ENCODE measurements around the gene BHLHA15. TPM values are rescaled to one million over a fixed set of nuclear protein-coding genes. Genes with fewer than 3 reads are reported as not detected.

Gene BHLHA15
- total and polyA plus RNA-seq, 2 of the 8 experiments (the other 6 are each of a cell fraction or from before 2014, with no cell fraction given), result 1.1 to 2.7 TPM

DNA sequence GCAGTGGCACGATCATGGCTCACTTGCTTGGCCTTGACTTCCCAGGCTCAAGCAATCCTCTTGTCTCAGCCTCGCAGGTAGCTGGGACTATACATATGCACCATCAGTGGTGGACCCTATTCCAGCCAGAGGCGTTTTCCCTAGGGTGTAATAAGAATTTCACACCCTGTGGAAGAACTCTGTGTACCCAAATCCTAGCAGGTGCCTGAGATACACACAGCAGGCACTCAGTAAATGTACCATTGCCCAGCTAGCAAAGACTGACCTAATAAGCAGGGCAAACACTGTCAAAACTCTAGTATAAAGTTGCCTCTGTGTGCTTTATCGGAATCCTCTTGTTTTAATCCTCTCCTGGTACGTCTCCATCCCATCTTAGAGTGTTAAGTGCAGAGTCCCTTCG is 33.7 kb upstream of the BHLHA15 start:
- Histone ChIP-seq H3K23ac (ENCODE audit: insufficient read length) (no peak overlapping the region), H3K4me3 (ENCODE audit: extremely low read depth in 1 of 4, insufficient read depth in 2 of 4, low read depth in 3 of 4, low read length in 4 of 4) (no peak overlapping the region), H3K4me1 (replicated peaks in 1 of 4; ENCODE audit: control insufficient read depth in 3 of 4, insufficient read depth in 4 of 4, low read length in 3 of 4) (no peaks in the 10 kb centered on the region; a peak in 4 of 7 replicates), H3K79me1 (ENCODE audit: low read depth, low read length) (peaks cover 4% of the 10 kb centered on the region), H3K23me2 (ENCODE audit: low read depth, low read length) (no peaks in the 10 kb centered on the region), H3K27ac (ENCODE audit: low read depth, low read length) (no peak overlapping the region), H2BK20ac (ENCODE audit: low read length) (no peak overlapping the region), H2AFZ (ENCODE audit: low read length) (no peak overlapping the region), H3K56ac (replicated peaks; ENCODE audit: insufficient read length, low read depth, low read length) (no peak overlapping the region), H3K4me2 (ENCODE audit: insufficient read depth in 1 of 2, low read depth in 2 of 2, low read length in 2 of 2) (no peak overlapping the region), H2BK15ac (ENCODE audit: low read length) (no peak overlapping the region), H3K4ac (replicated peaks; ENCODE audit: insufficient read length, low read depth, low read length) (no peak overlapping the region), H3K9ac (replicated peaks in 1 of 4; ENCODE audit: extremely low read depth in 1 of 4, low read depth in 3 of 4, low read length in 3 of 4) (no peak overlapping the region), H2BK120ac (replicated peaks; ENCODE audit: low read depth, low read length) (no peak overlapping the region), H2BK5ac (ENCODE audit: low read depth, low read length) (no peak overlapping the region), H4K20me1 (replicated peaks in 1 of 2; ENCODE audit: control insufficient read depth in 1 of 2, insufficient read depth in 2 of 2, low read length in 2 of 2) (peaks cover 0 to 9% of the 10 kb centered on the region in 2 experiments), H3K36me3 (ENCODE audit: control insufficient read depth in 2 of 4, insufficient read depth in 4 of 4, low read length in 3 of 4) (peaks cover 0 to 15% (median 0%) of the 10 kb centered on the region in 4 experiments; a peak in 4 of 8 replicates), H2BK12ac (ENCODE audit: low read depth, low read length) (no peak overlapping the region), H4K5ac (ENCODE audit: insufficient read length, low read depth, low read length) (no peak overlapping the region), H3K18ac (ENCODE audit: extremely low read depth, low read length) (no peak overlapping the region), H3K27me3 (replicated peaks in 1 of 4; ENCODE audit: control insufficient read depth in 3 of 4, extremely low read depth in 1 of 4, insufficient read depth in 3 of 4, low read length in 3 of 4) (no peaks in the 10 kb centered on the region), H4K91ac (replicated peaks; ENCODE audit: insufficient read length, low read length) (no peak overlapping the region), H2AK5ac (ENCODE audit: low read depth, low read length) (no peak overlapping the region), H3K14ac (ENCODE audit: insufficient read length) (no peak overlapping the region), H4K8ac (ENCODE audit: extremely low read depth, insufficient read depth, low read length) (no peak overlapping the region), H3K9me3 (ENCODE audit: insufficient read depth in 2 of 2, low read depth in 1 of 2, low read length in 1 of 2) (no peaks in the 10 kb centered on the region), H3K79me2 (ENCODE audit: control insufficient read depth in 1 of 2, insufficient read depth in 2 of 2, low read length in 2 of 2) (no peaks in the 10 kb centered on the region)
- FAIRE-seq, result no peak
- POLR2A ChIA-PET (ENCODE audit: partially characterized antibody), result no interaction called here
- no peak for TF ChIP-seq MAFK (IDR thresholded peaks at IDR 0.05; ENCODE audit: low read depth, low read length)
- no peak for TF ChIP-seq SUZ12 (IDR thresholded peaks at IDR 0.05; ENCODE audit: low read length)
- TF ChIP-seq, protein P1, sequence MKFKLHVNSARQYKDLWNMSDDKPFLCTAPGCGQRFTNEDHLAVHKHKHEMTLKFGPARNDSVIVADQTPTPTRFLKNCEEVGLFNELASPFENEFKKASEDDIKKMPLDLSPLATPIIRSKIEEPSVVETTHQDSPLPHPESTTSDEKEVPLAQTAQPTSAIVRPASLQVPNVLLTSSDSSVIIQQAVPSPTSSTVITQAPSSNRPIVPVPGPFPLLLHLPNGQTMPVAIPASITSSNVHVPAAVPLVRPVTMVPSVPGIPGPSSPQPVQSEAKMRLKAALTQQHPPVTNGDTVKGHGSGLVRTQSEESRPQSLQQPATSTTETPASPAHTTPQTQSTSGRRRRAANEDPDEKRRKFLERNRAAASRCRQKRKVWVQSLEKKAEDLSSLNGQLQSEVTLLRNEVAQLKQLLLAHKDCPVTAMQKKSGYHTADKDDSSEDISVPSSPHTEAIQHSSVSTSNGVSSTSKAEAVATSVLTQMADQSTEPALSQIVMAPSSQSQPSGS (IDR thresholded peaks at IDR 0.05; ENCODE audit: low read length), result no peak
- TF ChIP-seq KDM4A (IDR thresholded peaks at IDR 0.05; ENCODE audit: low read depth, low read length, severe bottlenecking), result no peak
- TF ChIP-seq CBX8 (IDR thresholded peaks at IDR 0.05; ENCODE audit: borderline replicate concordance, low read depth, low read length), result no peak
- TF ChIP-seq EZH2 (IDR thresholded peaks at IDR 0.05; ENCODE audit: low read depth, low read length, severe bottlenecking), result no peak
- no peak for TF ChIP-seq CBX5 (IDR thresholded peaks at IDR 0.05; ENCODE audit: low read depth, low read length)
- no peak for TF ChIP-seq GTF2F1 (IDR thresholded peaks at IDR 0.05; ENCODE audit: borderline replicate concordance, low read depth, low read length)
- no peak for TF ChIP-seq SIX5 (IDR thresholded peaks at IDR 0.05; ENCODE audit: low read depth, low read length)
- WGBS, 2 experiments (ENCODE audit: extremely low coverage in 1 of 2, insufficient coverage in 1 of 2, insufficient read length in 1 of 2, insufficient replicate concordance in 2 of 2, low coverage in 1 of 2, low lambda C conversion rate in 2 of 2, missing lambda C conversion rate in 1 of 2), result 86% methylated on average over 6 of the region's 6 CpGs; no CpG with 5 or more reads in 1 of the 2 experiments
- CTCF ChIA-PET (ENCODE audit: partially characterized antibody), result interaction anchor here (1.0 to 8.8 kb wide), 4 partner anchors 10 to 156 kb away, joined by 3 to 75 read pairs (median 12); partner anchors contain the start of gene LMTK2
- no peak for DNase-seq (ENCODE audit: low read depth in 1 of 2, low spot score in 2 of 2)

All from H1 (cell line).